ENCODE results near the gene GIPC1.

GIPC1 gene

GRCh38 chr19:14440049-14440448 is 55.9 kb downstream of the GIPC1 start:
- Histone ChIP-seq H3K4me1 (ENCODE audit: control insufficient read depth in 1 of 2, insufficient read depth in 2 of 2, low read length in 2 of 2) (peaks cover 3 to 4% of the 10 kb centered on the region in 2 experiments), H2BK120ac (ENCODE audit: insufficient read depth, low read length, poor library complexity) (no peak overlapping the region), H3K9me3 (ENCODE audit: insufficient read depth, low read depth, low read length) (peaks cover 8% of the 10 kb centered on the region), H3K23ac (ENCODE audit: low read length) (no peak overlapping the region), H3K27me3 (ENCODE audit: insufficient read depth, low read length) (no peaks in the 10 kb centered on the region), H2BK12ac (ENCODE audit: low read length) (no peak overlapping the region), H3K36me3 (ENCODE audit: control insufficient read depth in 1 of 2, insufficient read depth in 2 of 2, low read length in 2 of 2) (peaks cover 22 to 28% of the 10 kb centered on the region in 2 experiments), H4K8ac (ENCODE audit: low read depth, low read length) (no peak overlapping the region), H3K4me3 (ENCODE audit: low read depth, low read length) (no peak overlapping the region), H3K27ac (ENCODE audit: low read depth, low read length) (no peak overlapping the region), H3K14ac (ENCODE audit: low read length) (no peak overlapping the region), H3K4ac (ENCODE audit: low read depth, low read length) (no peak overlapping the region), H3K79me2 (ENCODE audit: control insufficient read depth, insufficient read depth, low read length, poor library complexity) (no peaks in the 10 kb centered on the region), H4K12ac (ENCODE audit: low read depth, low read length) (no peak overlapping the region), H3K79me1 (ENCODE audit: low read length) (peaks cover 2% of the 10 kb centered on the region), H2BK5ac (ENCODE audit: low read depth, low read length, poor library complexity) (no peak overlapping the region), H3K9ac (ENCODE audit: low read length) (no peak overlapping the region), H4K91ac (ENCODE audit: low read depth, low read length) (no peak overlapping the region), H2AFZ (ENCODE audit: insufficient read depth, low read length, poor library complexity) (no peak overlapping the region), H3K4me2 (ENCODE audit: low read length) (no peak overlapping the region), H3K18ac (ENCODE audit: low read length) (no peak overlapping the region), H2AK5ac (ENCODE audit: low read length) (no peak overlapping the region)
- peak in 1 of 2 donors; percentile 6 for DNase-seq
- WGBS (ENCODE audit: extremely low coverage, insufficient coverage, insufficient read length), result no CpG with 5 or more reads among the region's 9 CpGs

GRCh38 chr19:14439014-14439413 is 56.9 kb downstream of the GIPC1 start:
- H3K79me2 ChIP-seq (ENCODE audit: control insufficient read depth, insufficient read depth, low read length, poor library complexity), result no peaks in the 10 kb centered on the region
- no peak overlapping the region for H2BK5ac ChIP-seq (ENCODE audit: low read depth, low read length, poor library complexity)
- no peak overlapping the region for H3K27ac ChIP-seq (ENCODE audit: low read depth, low read length)
- H3K79me1 ChIP-seq (ENCODE audit: low read length), result peaks cover 2% of the 10 kb centered on the region
- H3K4me1 ChIP-seq (ENCODE audit: control insufficient read depth in 1 of 2, insufficient read depth in 2 of 2, low read length in 2 of 2), result peaks cover 7 to 10% of the 10 kb centered on the region in 2 experiments
- peaks cover 15 to 21% of the 10 kb centered on the region in 2 experiments for H3K36me3 ChIP-seq (ENCODE audit: control insufficient read depth in 1 of 2, insufficient read depth in 2 of 2, low read length in 2 of 2)
- H3K9me3 ChIP-seq (ENCODE audit: insufficient read depth, low read depth, low read length), result peaks cover 8% of the 10 kb centered on the region
- H4K12ac ChIP-seq (ENCODE audit: low read depth, low read length), result no peak overlapping the region
- H2BK120ac ChIP-seq (ENCODE audit: insufficient read depth, low read length, poor library complexity), result no peak overlapping the region
- no peak overlapping the region for H2AK5ac ChIP-seq (ENCODE audit: low read length)
- no peak overlapping the region for H3K4me3 ChIP-seq (ENCODE audit: low read depth, low read length)
- H3K4me2 ChIP-seq (ENCODE audit: low read length), result no peak overlapping the region
- no peak overlapping the region for H2BK12ac ChIP-seq (ENCODE audit: low read length)
- H3K18ac ChIP-seq (ENCODE audit: low read length), result no peak overlapping the region
- no peak overlapping the region for H4K91ac ChIP-seq (ENCODE audit: low read depth, low read length)
- H3K27me3 ChIP-seq (ENCODE audit: insufficient read depth, low read length), result no peaks in the 10 kb centered on the region
- DNase-seq, result no peak
- H2AFZ ChIP-seq (ENCODE audit: insufficient read depth, low read length, poor library complexity), result no peak overlapping the region
- no peak overlapping the region for H4K8ac ChIP-seq (ENCODE audit: low read depth, low read length)
- no CpG with 5 or more reads among the region's 9 CpGs for WGBS (ENCODE audit: extremely low coverage, insufficient coverage, insufficient read length)
- H3K9ac ChIP-seq (ENCODE audit: low read length), result no peak overlapping the region
- no peak overlapping the region for H3K14ac ChIP-seq (ENCODE audit: low read length)
- H3K23ac ChIP-seq (ENCODE audit: low read length), result no peak overlapping the region
- H3K4ac ChIP-seq (ENCODE audit: low read depth, low read length), result no peak overlapping the region

GRCh38 chr19:14437578-14438140 is 58.3 kb downstream of the GIPC1 start:
- peaks cover 3 to 8% of the 10 kb centered on the region in 2 experiments for H3K36me3 ChIP-seq (ENCODE audit: control insufficient read depth in 1 of 2, insufficient read depth in 2 of 2, low read length in 2 of 2)
- H3K4me1 ChIP-seq (ENCODE audit: control insufficient read depth in 1 of 2, insufficient read depth in 2 of 2, low read length in 2 of 2), result peaks cover 13 to 16% of the 10 kb centered on the region in 2 experiments
- no peak overlapping the region for H2BK12ac ChIP-seq (ENCODE audit: low read length)
- no peak overlapping the region for H3K27ac ChIP-seq (ENCODE audit: low read depth, low read length)
- H2AFZ ChIP-seq (ENCODE audit: insufficient read depth, low read length, poor library complexity), result no peak overlapping the region
- H3K79me1 ChIP-seq (ENCODE audit: low read length), result peaks cover 7% of the 10 kb centered on the region
- H2AK5ac ChIP-seq (ENCODE audit: low read length), result no peak overlapping the region
- no peaks in the 10 kb centered on the region for H3K27me3 ChIP-seq (ENCODE audit: insufficient read depth, low read length)
- no peak overlapping the region for H3K9ac ChIP-seq (ENCODE audit: low read length)
- H3K23ac ChIP-seq (ENCODE audit: low read length), result no peak overlapping the region
- DNase-seq, result peak; percentile 90 to 95
- H4K8ac ChIP-seq (ENCODE audit: low read depth, low read length), result no peak overlapping the region
- no peak overlapping the region for H3K4me3 ChIP-seq (ENCODE audit: low read depth, low read length)
- H3K4me2 ChIP-seq (ENCODE audit: low read length), result no peak overlapping the region
- H2BK5ac ChIP-seq (ENCODE audit: low read depth, low read length, poor library complexity), result no peak overlapping the region
- H3K9me3 ChIP-seq (ENCODE audit: insufficient read depth, low read depth, low read length), result peaks cover 2% of the 10 kb centered on the region
- no peak overlapping the region for H3K18ac ChIP-seq (ENCODE audit: low read length)
- H4K91ac ChIP-seq (ENCODE audit: low read depth, low read length), result no peak overlapping the region
- no peak overlapping the region for H3K14ac ChIP-seq (ENCODE audit: low read length)
- no peak overlapping the region for H2BK120ac ChIP-seq (ENCODE audit: insufficient read depth, low read length, poor library complexity)
- H3K79me2 ChIP-seq (ENCODE audit: control insufficient read depth, insufficient read depth, low read length, poor library complexity), result peaks cover 2% of the 10 kb centered on the region
- no CpG with 5 or more reads among the region's 7 CpGs for WGBS (ENCODE audit: extremely low coverage, insufficient coverage, insufficient read length)
- H4K12ac ChIP-seq (ENCODE audit: low read depth, low read length), result no peak overlapping the region
- no peak overlapping the region for H3K4ac ChIP-seq (ENCODE audit: low read depth, low read length)

GRCh38 chr19:14435320-14436050 is 60.4 kb downstream of the GIPC1 start:
- Histone ChIP-seq H3K9ac (ENCODE audit: low read length) (no peak overlapping the region), H3K18ac (ENCODE audit: low read length) (no peak overlapping the region), H3K9me3 (ENCODE audit: insufficient read depth, low read depth, low read length) (no peaks in the 10 kb centered on the region), H3K4ac (ENCODE audit: low read depth, low read length) (no peak overlapping the region), H3K4me3 (ENCODE audit: low read depth, low read length) (no peak overlapping the region), H3K27ac (ENCODE audit: low read depth, low read length) (no peak overlapping the region), H3K23ac (ENCODE audit: low read length) (no peak overlapping the region), H2AFZ (ENCODE audit: insufficient read depth, low read length, poor library complexity) (no peak overlapping the region), H3K14ac (ENCODE audit: low read length) (no peak overlapping the region), H4K12ac (ENCODE audit: low read depth, low read length) (no peak overlapping the region), H2BK12ac (ENCODE audit: low read length) (no peak overlapping the region), H3K79me2 (ENCODE audit: control insufficient read depth, insufficient read depth, low read length, poor library complexity) (peaks cover 2% of the 10 kb centered on the region), H2BK120ac (ENCODE audit: insufficient read depth, low read length, poor library complexity) (no peak overlapping the region), H2AK5ac (ENCODE audit: low read length) (no peak overlapping the region), H3K36me3 (ENCODE audit: control insufficient read depth in 1 of 2, insufficient read depth in 2 of 2, low read length in 2 of 2) (peaks cover 0 to 2% of the 10 kb centered on the region in 2 experiments), H4K91ac (ENCODE audit: low read depth, low read length) (no peak overlapping the region), H3K4me2 (ENCODE audit: low read length) (no peak overlapping the region), H4K8ac (ENCODE audit: low read depth, low read length) (no peak overlapping the region), H3K79me1 (ENCODE audit: low read length) (peaks cover 7% of the 10 kb centered on the region), H3K4me1 (ENCODE audit: control insufficient read depth in 1 of 2, insufficient read depth in 2 of 2, low read length in 2 of 2) (peaks cover 13 to 16% of the 10 kb centered on the region in 2 experiments), H2BK5ac (ENCODE audit: low read depth, low read length, poor library complexity) (no peak overlapping the region), H3K27me3 (ENCODE audit: insufficient read depth, low read length) (no peaks in the 10 kb centered on the region)
- no CpG with 5 or more reads among the region's 17 CpGs for WGBS (ENCODE audit: extremely low coverage, insufficient coverage, insufficient read length)
- DNase-seq, result peak in 1 of 2 donors; percentile 8
